GM10847 (cell line): ENCODE measurements around the gene DCAF15.

ENCODE experiments used
- POLR2A ChIP-seq: IDR thresholded peaks from 2 replicates; pipeline ENCODE4 v1.6.1; 2011; ENCODE audit not compliant: insufficient read length; ENCODE audit errors: extremely low read depth

The DCAF15 gene

DNA sequence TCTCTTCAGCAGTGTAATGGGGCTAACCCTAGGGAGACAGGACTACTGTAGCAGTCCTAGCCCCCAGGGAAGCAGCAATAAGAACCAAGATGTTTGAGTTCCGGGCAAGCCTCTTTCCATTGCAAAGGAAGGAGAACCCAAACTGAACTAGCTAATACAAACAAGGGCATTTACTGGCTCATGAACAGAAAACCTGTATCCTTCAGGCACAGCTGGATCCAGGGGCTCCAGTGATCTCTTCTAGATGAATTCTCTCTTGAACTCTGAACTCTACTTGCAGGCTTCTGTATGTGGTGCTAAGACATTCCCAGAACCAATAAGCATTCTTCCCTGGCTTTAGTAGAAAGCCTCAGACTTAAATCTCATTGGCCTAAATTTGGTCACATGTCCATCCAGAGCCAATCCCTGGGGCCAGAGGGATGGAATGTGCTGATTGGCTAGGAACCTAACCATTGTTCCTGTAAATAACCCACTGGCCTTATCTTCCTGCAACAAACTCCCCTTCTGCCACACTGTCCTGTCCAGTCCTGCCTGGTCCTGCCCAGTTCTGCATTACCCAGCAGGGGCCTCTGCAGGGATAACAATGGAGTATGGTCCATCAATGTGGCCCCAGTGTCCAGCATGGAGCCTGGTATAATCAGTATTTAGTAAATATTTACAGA is 10.2 kb upstream of the DCAF15 start:
- no peak for TF ChIP-seq POLR2A

DNA sequence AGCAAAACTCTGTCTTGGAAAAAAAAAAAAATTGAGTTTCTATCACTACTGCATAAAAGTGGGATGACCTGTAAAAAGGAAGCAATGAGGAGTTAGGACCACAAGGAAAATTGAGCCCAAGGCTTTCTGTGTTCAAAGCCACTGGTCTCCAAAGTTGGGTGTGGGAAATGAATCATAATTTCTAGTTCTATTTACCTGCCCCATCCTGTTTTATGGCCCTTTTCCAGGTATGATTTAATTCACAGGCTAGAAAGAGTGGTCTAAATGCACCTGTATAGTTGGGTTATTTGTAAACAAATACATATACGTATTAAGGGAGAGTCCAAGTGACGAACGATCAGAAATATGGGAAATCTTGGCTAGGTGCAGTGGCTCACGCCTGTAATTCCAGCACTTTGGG is 5.9 kb upstream of the DCAF15 start:
- TF ChIP-seq POLR2A: no peak

DNA sequence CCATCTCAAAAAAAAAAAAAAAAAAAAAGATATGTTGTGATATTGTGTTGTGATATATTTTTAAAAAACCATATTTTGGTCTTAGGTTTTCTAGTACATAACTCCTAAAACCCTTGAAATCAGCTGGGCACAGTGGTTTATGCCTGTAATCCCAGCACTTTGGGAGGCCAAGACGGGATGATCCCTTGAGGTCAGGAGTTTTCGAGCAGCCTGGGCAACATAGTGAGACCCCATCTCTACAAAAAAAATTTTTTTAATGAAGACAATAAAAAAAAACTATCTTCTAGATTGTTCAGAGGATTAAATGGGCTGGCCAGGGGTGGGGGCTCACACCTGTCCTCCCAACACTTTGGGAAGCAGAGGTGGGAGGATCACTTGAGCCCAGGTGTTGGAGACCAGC is 1.3 kb upstream of the DCAF15 start:
- no peak for TF ChIP-seq POLR2A

DNA sequence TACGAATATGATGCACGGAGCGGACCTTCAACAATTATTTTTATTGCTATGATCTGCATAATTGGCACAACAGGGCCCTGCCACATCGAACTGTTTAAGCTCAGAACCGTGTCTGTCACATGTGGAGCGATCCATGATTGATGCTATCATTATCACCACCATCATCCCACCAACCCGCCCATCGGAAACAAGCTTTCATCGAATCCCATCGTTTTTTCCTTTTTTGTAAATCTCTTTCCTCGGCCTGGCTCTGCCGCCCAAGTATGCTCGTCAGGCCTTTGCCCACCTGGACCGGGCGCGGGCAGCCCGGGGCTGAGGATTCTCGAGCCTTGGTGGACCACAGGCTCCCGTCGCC is 533 bp upstream of the DCAF15 start:
- TF ChIP-seq POLR2A: no peak

GRCh38 chr19:13952931-13953531 is 722 bp downstream of the DCAF15 start:
- TF ChIP-seq POLR2A: no peak

- no peak for TF ChIP-seq POLR2A
Measured at GRCh38 chr19:13954185-13954584, 1.9 kb downstream of the DCAF15 start.

DNA sequence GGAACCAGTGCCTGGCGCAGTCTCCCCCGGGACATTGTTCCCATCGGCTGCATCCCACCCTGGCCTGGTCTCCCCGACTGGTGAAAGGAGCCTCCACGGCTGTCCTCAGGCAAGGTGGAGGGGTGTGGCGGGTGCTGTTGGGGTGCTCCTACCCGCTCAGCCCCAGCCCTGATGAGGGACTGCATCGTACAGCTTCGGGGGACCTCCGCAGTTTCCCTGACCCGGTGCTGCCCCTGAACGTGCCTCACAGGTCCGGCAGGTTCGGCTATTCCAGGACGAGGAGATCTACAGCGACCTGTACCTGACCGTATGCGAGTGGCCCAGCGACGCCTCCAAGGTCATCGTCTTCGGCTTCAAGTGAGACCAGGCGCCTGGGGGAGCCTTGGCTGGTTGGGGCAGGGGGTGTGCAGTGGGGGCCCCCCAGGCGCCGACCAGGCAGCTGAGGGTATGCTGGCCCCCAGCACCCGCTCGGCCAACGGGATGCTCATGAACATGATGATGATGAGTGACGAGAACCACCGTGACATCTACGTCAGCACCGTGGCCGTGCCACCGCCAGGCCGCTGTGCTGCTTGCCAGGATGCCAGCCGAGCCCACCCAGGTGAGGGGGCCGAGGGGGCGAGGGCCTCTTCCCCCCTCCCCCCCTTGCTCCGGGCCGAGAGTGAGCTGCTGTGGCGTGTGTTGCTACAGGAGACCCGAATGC is 3.5 kb downstream of the DCAF15 start:
- no peak for TF ChIP-seq POLR2A

GRCh38 chr19:13956365-13956744 is 4.0 kb downstream of the DCAF15 start:
- TF ChIP-seq POLR2A: no peak

GRCh38 chr19:13957051-13957450 is 4.7 kb downstream of the DCAF15 start:
- no peak for TF ChIP-seq POLR2A

GRCh38 chr19:13958043-13958442 is 5.7 kb downstream of the DCAF15 start:
- no peak for TF ChIP-seq POLR2A

- no peak for TF ChIP-seq POLR2A
Measured at GRCh38 chr19:13959141-13959961, 7.0 kb downstream of the DCAF15 start.

GRCh38 chr19:13959962-13960862 is 7.9 kb downstream of the DCAF15 start:
- no peak for TF ChIP-seq POLR2A

DNA sequence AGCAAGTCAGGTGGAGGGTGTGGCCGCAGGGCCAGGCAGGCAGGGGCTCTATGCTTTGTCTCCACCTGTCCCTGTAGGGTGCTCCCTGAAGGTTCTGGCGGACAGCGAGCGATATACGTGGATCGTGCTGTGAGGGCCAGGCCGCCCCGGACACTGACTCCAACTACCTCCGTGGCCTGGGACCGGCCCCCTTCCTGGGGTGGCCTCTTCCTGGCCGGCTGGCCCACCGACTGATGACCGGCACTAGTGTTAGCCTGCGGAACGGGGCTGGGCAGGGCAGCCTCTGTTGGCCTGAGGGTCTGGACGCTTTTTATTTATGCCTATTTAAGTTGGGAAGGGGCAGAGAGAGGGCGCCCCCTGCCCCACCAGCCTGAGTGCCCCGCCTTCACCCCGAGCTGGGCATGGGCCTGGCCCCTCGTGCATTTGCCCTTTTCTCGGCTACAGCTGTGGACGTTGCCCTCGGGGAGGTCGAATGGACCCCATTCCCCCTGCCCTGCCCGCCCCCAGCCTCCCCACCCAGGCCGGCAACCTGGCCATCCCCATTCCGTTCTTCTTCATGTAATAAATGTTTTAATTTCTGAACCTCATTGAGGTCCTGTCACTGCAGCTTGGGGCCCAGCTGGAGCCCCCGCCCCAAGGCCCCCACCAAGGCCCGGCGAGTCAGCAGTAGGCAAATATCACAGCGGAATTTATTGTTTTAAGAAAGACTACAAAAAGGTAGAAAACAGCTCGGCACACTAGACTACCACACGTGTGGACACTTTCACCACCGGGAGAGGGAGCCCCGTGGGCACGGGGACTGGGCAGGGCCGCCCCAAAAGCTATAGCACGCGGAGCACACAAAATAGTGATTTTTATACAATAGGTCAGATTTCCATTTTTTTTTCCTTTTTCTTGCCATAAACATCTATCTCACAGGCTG is 8.8 kb downstream of the DCAF15 start:
- no peak for TF ChIP-seq POLR2A
